K562 (cell line): ENCODE measurements around the gene EMP2. TPM values are rescaled to one million over a fixed set of nuclear protein-coding genes. Genes with fewer than 3 reads are reported as not detected.

ENCODE experiments used
- FOSL1 ChIP-seq: fragments of 200-800 bp; sonication (Bioruptor generic); conservative IDR thresholded peaks from 2 replicates; pipeline ENCODE4 v1.6.1; 2016; ENCODE audit warnings: missing genetic modification characterization, missing compliant biosample characterization
- ZKSCAN8 ChIP-seq: fragments of 200-800 bp; sonication (Bioruptor generic); IDR thresholded peaks from 2 replicates; pipeline ENCODE4 v1.6.1; 2016; ENCODE audit warnings: missing genetic modification characterization, missing compliant biosample characterization
- ZNF217 ChIP-seq: sonication (generic); formaldehyde crosslinking; IDR thresholded peaks from 2 replicates; pipeline ENCODE4 v1.8.0; 2022; ENCODE audit warnings: mild to moderate bottlenecking, missing genetic modification reagents
- ZNF23 ChIP-seq: fragments of 250-450 bp; sonication (Bioruptor Pico); IDR thresholded peaks from 2 replicates; pipeline ENCODE4 v1.4.0; 2020; ENCODE audit warnings: mild to moderate bottlenecking
- polyA plus RNA-seq, 8 experiments: library from polyadenylated mRNA; depleted of rRNA in 4 of 8; stranded (reverse) in 5 of 8; unstranded in 3 of 8; fragments of >200 nt; fragmentation: Nextera tagmentation in 2 of 8; fragmentation: Illumina TruSeq in 1 of 8; extraction: Ambion mirVana in 2 of 8; extraction: Trizol in 1 of 8; gene quantifications; 2 replicates each; pipeline versions ENCODE4 v1.2.1 to v1.2.3, GENCODE V29; 2011 to 2014; ENCODE audit warnings: inconsistent platforms in 1 of 8, missing spikeins in 1 of 8
- total RNA-seq, 7 experiments: library from RNA; depleted of rRNA in 6 of 7; stranded (reverse); fragments of >200 nt in 6 of 7; fragmentation: Illumina TruSeq in 2 of 7; extraction: Trizol in 2 of 7; gene quantifications; 2 replicates each; pipeline versions ENCODE4 v1.2.1 to v1.2.3, GENCODE V29; 2011 to 2021; ENCODE audit warnings: low replicate concordance in 1 of 7
- TF ChIP-seq, protein P1 (sequence below): fragments of 450-650 bp; conservative IDR thresholded peaks from 2 replicates; pipeline ENCODE4 v1.6.1; 2016; ENCODE audit warnings: missing genetic modification characterization, low read depth, mild to moderate bottlenecking, control low read depth, missing compliant biosample characterization
- TF ChIP-seq, protein P2 (sequence below): fragments of 250-450 bp; sonication (Bioruptor Pico); IDR thresholded peaks from 2 replicates; pipeline ENCODE4 v1.8.0; 2021; ENCODE audit warnings: mild to moderate bottlenecking, moderate library complexity
- TF ChIP-seq, protein P3 (sequence below), 2 experiments: fragments of 450-650 bp; IDR thresholded peaks; 2 replicates each; pipeline ENCODE4 v1.6.1; 2016
- TF ChIP-seq, protein P4 (sequence below): fragments of 450-650 bp; IDR thresholded peaks from 2 replicates; pipeline ENCODE4 v1.6.1; 2018; ENCODE audit warnings: mild to moderate bottlenecking, low read depth; ENCODE audit not compliant: partially characterized antibody
- TF ChIP-seq, protein P5 (sequence below), 2 experiments: fragments of 450-650 bp; IDR thresholded peaks; 2 replicates each; pipeline ENCODE4 v1.6.1; 2018; ENCODE audit warnings: mild to moderate bottlenecking in 2 of 2, low read depth in 1 of 2; ENCODE audit not compliant: partially characterized antibody in 2 of 2
- TF ChIP-seq, protein P6 (sequence below): sonication (generic); formaldehyde crosslinking; IDR thresholded peaks from 2 replicates; pipeline ENCODE4 v1.8.0; 2023; ENCODE audit warnings: mild to moderate bottlenecking, missing genetic modification reagents

Gene EMP2
- total and polyA plus RNA-seq, 9 of the 15 experiments (the other 6 are each of a cell fraction or from before 2014, with no cell fraction given), result 0.73 to 6.2 (median 3.1) TPM

DNA sequence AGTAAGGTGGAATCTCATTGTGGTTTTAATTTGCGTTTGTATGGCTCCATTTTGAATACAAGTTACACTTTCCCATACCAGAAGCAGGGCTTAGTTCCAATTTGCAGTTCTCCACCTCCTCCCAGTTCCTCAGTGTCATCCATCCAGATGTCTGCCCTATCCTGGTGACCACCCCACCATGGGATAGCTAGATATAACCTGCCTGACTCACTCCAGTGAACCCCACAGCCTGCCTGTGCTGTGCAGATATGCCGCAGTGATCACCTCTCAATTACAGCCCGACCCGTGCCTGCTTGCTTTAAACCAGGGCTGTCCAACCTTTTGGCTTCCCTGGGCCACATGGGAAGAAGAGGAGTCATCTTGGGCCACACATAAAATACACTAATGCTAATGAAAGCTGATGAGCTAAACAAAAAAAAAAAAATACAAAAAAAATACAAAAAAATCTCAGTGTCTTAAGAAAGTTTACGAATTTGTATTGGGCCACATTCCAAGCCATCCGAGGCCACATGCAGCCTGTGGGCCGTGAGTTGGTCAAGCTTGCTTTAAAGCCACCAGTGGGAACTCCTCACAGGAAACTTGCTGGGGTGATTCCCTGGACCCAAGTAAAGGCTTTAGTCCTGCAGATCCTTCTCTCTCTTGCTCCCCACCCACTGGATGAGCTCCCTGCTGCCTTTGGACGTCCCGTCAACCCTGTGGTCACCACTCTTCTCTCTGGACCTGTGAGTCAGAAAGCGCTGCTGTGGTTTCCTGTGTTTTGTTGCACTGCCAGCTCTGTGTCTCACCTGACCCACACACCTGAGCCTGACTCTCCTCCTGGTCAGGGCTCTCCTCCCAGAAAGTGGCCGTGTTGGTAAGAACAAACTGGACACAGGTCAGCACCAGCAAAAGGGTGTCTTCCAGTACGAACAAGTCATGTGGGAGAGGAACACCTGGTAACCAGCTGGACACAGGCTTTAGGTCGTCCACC, 83.0 kb downstream of the EMP2 start (continued):
- TF ChIP-seq, protein P1, sequence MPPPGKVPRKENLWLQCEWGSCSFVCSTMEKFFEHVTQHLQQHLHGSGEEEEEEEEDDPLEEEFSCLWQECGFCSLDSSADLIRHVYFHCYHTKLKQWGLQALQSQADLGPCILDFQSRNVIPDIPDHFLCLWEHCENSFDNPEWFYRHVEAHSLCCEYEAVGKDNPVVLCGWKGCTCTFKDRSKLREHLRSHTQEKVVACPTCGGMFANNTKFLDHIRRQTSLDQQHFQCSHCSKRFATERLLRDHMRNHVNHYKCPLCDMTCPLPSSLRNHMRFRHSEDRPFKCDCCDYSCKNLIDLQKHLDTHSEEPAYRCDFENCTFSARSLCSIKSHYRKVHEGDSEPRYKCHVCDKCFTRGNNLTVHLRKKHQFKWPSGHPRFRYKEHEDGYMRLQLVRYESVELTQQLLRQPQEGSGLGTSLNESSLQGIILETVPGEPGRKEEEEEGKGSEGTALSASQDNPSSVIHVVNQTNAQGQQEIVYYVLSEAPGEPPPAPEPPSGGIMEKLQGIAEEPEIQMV, result no peak
- TF ChIP-seq, protein P2, sequence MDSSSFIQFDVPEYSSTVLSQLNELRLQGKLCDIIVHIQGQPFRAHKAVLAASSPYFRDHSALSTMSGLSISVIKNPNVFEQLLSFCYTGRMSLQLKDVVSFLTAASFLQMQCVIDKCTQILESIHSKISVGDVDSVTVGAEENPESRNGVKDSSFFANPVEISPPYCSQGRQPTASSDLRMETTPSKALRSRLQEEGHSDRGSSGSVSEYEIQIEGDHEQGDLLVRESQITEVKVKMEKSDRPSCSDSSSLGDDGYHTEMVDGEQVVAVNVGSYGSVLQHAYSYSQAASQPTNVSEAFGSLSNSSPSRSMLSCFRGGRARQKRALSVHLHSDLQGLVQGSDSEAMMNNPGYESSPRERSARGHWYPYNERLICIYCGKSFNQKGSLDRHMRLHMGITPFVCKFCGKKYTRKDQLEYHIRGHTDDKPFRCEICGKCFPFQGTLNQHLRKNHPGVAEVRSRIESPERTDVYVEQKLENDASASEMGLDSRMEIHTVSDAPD, result no peak
- no peak for TF ChIP-seq ZNF23 (CRISPR knock-in tag)
- TF ChIP-seq, protein P3, sequence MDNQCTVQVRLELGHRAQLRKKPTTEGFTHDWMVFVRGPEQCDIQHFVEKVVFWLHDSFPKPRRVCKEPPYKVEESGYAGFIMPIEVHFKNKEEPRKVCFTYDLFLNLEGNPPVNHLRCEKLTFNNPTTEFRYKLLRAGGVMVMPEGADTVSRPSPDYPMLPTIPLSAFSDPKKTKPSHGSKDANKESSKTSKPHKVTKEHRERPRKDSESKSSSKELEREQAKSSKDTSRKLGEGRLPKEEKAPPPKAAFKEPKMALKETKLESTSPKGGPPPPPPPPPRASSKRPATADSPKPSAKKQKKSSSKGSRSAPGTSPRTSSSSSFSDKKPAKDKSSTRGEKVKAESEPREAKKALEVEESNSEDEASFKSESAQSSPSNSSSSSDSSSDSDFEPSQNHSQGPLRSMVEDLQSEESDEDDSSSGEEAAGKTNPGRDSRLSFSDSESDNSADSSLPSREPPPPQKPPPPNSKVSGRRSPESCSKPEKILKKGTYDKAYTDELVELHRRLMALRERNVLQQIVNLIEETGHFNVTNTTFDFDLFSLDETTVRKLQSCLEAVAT (IDR thresholded peaks at IDR 0.05), result peak in 1 of 2 experiments; percentile 24; a peak in 1 of 4 replicates
- no peak for TF ChIP-seq ZKSCAN8 (CRISPR knock-in tag)
- TF ChIP-seq, protein P4, sequence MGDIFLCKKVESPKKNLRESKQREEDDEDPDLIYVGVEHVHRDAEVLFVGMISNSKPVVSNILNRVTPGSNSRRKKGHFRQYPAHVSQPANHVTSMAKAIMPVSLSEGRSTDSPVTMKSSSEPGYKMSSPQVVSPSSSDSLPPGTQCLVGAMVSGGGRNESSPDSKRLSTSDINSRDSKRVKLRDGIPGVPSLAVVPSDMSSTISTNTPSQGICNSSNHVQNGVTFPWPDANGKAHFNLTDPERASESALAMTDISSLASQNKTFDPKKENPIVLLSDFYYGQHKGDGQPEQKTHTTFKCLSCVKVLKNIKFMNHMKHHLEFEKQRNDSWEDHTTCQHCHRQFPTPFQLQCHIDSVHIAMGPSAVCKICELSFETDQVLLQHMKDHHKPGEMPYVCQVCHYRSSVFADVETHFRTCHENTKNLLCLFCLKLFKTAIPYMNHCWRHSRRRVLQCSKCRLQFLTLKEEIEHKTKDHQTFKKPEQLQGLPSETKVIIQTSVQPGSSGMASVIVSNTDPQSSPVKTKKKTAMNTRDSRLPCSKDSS, result no peak
- TF ChIP-seq, protein P5, sequence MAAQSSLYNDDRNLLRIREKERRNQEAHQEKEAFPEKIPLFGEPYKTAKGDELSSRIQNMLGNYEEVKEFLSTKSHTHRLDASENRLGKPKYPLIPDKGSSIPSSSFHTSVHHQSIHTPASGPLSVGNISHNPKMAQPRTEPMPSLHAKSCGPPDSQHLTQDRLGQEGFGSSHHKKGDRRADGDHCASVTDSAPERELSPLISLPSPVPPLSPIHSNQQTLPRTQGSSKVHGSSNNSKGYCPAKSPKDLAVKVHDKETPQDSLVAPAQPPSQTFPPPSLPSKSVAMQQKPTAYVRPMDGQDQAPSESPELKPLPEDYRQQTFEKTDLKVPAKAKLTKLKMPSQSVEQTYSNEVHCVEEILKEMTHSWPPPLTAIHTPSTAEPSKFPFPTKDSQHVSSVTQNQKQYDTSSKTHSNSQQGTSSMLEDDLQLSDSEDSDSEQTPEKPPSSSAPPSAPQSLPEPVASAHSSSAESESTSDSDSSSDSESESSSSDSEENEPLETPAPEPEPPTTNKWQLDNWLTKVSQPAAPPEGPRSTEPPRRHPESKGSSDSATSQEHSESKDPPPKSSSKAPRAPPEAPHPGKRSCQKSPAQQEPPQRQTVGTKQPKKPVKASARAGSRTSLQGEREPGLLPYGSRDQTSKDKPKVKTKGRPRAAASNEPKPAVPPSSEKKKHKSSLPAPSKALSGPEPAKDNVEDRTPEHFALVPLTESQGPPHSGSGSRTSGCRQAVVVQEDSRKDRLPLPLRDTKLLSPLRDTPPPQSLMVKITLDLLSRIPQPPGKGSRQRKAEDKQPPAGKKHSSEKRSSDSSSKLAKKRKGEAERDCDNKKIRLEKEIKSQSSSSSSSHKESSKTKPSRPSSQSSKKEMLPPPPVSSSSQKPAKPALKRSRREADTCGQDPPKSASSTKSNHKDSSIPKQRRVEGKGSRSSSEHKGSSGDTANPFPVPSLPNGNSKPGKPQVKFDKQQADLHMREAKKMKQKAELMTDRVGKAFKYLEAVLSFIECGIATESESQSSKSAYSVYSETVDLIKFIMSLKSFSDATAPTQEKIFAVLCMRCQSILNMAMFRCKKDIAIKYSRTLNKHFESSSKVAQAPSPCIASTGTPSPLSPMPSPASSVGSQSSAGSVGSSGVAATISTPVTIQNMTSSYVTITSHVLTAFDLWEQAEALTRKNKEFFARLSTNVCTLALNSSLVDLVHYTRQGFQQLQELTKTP (IDR thresholded peaks at IDR 0.05; ENCODE audit: low read depth in 1 of 2, partially characterized antibody in 2 of 2), result peak in 1 of 2 experiments; percentile 70
- no peak for TF ChIP-seq ZNF217 (CRISPR knock-in tag)
- peak; percentile 96 for TF ChIP-seq FOSL1
- TF ChIP-seq, protein P6, sequence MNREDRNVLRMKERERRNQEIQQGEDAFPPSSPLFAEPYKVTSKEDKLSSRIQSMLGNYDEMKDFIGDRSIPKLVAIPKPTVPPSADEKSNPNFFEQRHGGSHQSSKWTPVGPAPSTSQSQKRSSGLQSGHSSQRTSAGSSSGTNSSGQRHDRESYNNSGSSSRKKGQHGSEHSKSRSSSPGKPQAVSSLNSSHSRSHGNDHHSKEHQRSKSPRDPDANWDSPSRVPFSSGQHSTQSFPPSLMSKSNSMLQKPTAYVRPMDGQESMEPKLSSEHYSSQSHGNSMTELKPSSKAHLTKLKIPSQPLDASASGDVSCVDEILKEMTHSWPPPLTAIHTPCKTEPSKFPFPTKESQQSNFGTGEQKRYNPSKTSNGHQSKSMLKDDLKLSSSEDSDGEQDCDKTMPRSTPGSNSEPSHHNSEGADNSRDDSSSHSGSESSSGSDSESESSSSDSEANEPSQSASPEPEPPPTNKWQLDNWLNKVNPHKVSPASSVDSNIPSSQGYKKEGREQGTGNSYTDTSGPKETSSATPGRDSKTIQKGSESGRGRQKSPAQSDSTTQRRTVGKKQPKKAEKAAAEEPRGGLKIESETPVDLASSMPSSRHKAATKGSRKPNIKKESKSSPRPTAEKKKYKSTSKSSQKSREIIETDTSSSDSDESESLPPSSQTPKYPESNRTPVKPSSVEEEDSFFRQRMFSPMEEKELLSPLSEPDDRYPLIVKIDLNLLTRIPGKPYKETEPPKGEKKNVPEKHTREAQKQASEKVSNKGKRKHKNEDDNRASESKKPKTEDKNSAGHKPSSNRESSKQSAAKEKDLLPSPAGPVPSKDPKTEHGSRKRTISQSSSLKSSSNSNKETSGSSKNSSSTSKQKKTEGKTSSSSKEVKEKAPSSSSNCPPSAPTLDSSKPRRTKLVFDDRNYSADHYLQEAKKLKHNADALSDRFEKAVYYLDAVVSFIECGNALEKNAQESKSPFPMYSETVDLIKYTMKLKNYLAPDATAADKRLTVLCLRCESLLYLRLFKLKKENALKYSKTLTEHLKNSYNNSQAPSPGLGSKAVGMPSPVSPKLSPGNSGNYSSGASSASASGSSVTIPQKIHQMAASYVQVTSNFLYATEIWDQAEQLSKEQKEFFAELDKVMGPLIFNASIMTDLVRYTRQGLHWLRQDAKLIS (CRISPR knock-in tag), result 0 out of 2 replicates have a peak, but pooled peaks have one; percentile 48
